ENCODE results near the gene GK2.
A peak's percentile ranks its signal among the peaks of the same experiment; 100 is the strongest.

The GK2 gene

GRCh38 chr4:79408063-79408462, at the start of gene GK2:
Gene GK2, minus strand, starts transcription at chr4:79408228. Its CDS starts 28 bp downstream, at chr4:79408200.
- intact Hi-C loops (cut with DNase I) = no loop called here
- no peak for DNase-seq

- no peak for DNase-seq
- intact Hi-C loops (cut with DNase I) = no loop called here
Observed at GRCh38 chr4:79455216-79455615, 47.2 kb upstream of the GK2 start.

GRCh38 chr4:79454656-79455055, 46.6 kb upstream of the GK2 start:
- no peak for DNase-seq
- intact Hi-C loops (cut with DNase I) = no loop called here

- peak in 9 of 42 donors; percentile 2 to 42 (median 13) for DNase-seq
- intact Hi-C loops (cut with DNase I) = no loop called here
Observed at GRCh38 chr4:79450053-79450452, 42.0 kb upstream of the GK2 start.

GRCh38 chr4:79446145-79446544, 38.1 kb upstream of the GK2 start:
- no peak for DNase-seq
- intact Hi-C loops (cut with DNase I) = no loop called here

GRCh38 chr4:79445371-79445781, 37.3 kb upstream of the GK2 start:
- intact Hi-C loops (cut with DNase I) = no loop called here
- DNase-seq = no peak

GRCh38 chr4:79442422-79442821, 34.4 kb upstream of the GK2 start:
- intact Hi-C loops (cut with DNase I) = no loop called here
- no peak for DNase-seq

- intact Hi-C loops (cut with DNase I) = no loop called here
- DNase-seq = no peak
Observed at GRCh38 chr4:79439489-79439888, 31.5 kb upstream of the GK2 start.

GRCh38 chr4:79431839-79432238, 23.8 kb upstream of the GK2 start:
- intact Hi-C loops (cut with DNase I) = no loop called here

GRCh38 chr4:79429113-79429903, 21.3 kb upstream of the GK2 start:
- intact Hi-C loops (cut with DNase I) = no loop called here

More at GRCh38 chr4:79431839-79432238, 23.8 kb upstream of the GK2 start:
- no peak for DNase-seq

GRCh38 chr4:79426989-79427388, 19.0 kb upstream of the GK2 start:
- intact Hi-C loops (cut with DNase I) = no loop called here

More at GRCh38 chr4:79429113-79429903, 21.3 kb upstream of the GK2 start:
- no peak for DNase-seq

GRCh38 chr4:79425586-79425985, 17.6 kb upstream of the GK2 start:
- DNase-seq = no peak
- intact Hi-C loops (cut with DNase I) = no loop called here

More at GRCh38 chr4:79426989-79427388, 19.0 kb upstream of the GK2 start:
- no peak for DNase-seq

- no peak for DNase-seq
- intact Hi-C loops (cut with DNase I) = no loop called here
Observed at GRCh38 chr4:79421483-79421882, 13.5 kb upstream of the GK2 start.

GRCh38 chr4:79413886-79414285, 5.9 kb upstream of the GK2 start:
- intact Hi-C loops (cut with DNase I) = no loop called here
- no peak for DNase-seq

- no peak for DNase-seq
- intact Hi-C loops (cut with DNase I) = no loop called here
Observed at GRCh38 chr4:79413032-79413885, 5.2 kb upstream of the GK2 start.

GRCh38 chr4:79404666-79405065, 3.4 kb downstream of the GK2 start:
- DNase-seq = no peak
- intact Hi-C loops (cut with DNase I) = no loop called here

GRCh38 chr4:79403356-79403755, 4.7 kb downstream of the GK2 start:
- intact Hi-C loops (cut with DNase I) = no loop called here
- no peak for DNase-seq

GRCh38 chr4:79402332-79402851, 5.6 kb downstream of the GK2 start:
- DNase-seq = no peak
- intact Hi-C loops (cut with DNase I) = no loop called here

GRCh38 chr4:79399076-79399475, 9.0 kb downstream of the GK2 start:
- intact Hi-C loops (cut with DNase I) = no loop called here
- DNase-seq = no peak

GRCh38 chr4:79397951-79398350, 10.1 kb downstream of the GK2 start:
- intact Hi-C loops (cut with DNase I) = no loop called here
- no peak for DNase-seq
